K562 (cell line): ENCODE measurements around the gene MTSS2. TPM values are rescaled to one million over a fixed set of nuclear protein-coding genes. Genes with fewer than 3 reads are reported as not detected.

ENCODE experiments used
- ATAC-seq: fragments of 200-7000 bp; cut with Tn5 transposase; 3 replicates; pipeline ENCODE4 v1.9.1; 2020; ENCODE audit warnings: moderate library complexity
- BruUV-seq: library from RNA; stranded (reverse); fragments of 400-500 nt; replicated peaks from 2 replicates; lab custom pipeline; 2021; lab: Mats Ljungman, UMichigan
- CTCF ChIA-PET: fragments of 300-600 bp; formaldehyde crosslinking; extraction: SDS; loops from one replicate; lab custom pipeline; 2021; ENCODE audit warnings: low intra/inter-chr PET ratio; lab: Yijun Ruan, JAX
- POLR2A ChIA-PET: fragments of 300-600, 350-650 bp; sonication (Branson Sonifier 250); formaldehyde crosslinking; extraction: SDS; loops from one replicate; lab custom pipeline; 2021; ENCODE audit warnings: antibody characterized with exemption, inconsistent platforms; lab: Yijun Ruan, JAX
- DNase-seq, 4 experiments: peaks; one replicate each; pipeline versions ENCODE4 v3.0.0 to v3.0.0-alpha.2; 2011 to 2018; ENCODE audit warnings: low spot score in 3 of 4, mixed read lengths in 3 of 4; ENCODE audit errors: extremely low read depth in 1 of 4
- FAIRE-seq: peaks from 2 replicates; lab custom pipeline; 2011; peaks lifted over from hg19 to GRCh38; lab: Jason Lieb, UNC
- H2AFZ ChIP-seq: 2 replicates; pipeline ENCODE4 v1.6.0; 2011; ENCODE audit warnings: low read depth, low read length, control low read depth, inconsistent platforms
- H3K27ac ChIP-seq: fragments of 200-600 bp; 3 replicates; pipeline ENCODE4 v1.8.0; 2011; ENCODE audit warnings: low read depth, mild to moderate bottlenecking, control low read depth, inconsistent platforms, low read length, moderate library complexity, mixed read lengths; ENCODE audit errors: extremely low read depth
- H3K27me3 ChIP-seq, 2 experiments: fragments of 300-600 bp in 1 of 2; 2 replicates in 1 of 2; 3 replicates in 1 of 2; pipeline versions ENCODE4 v1.6.0 to v1.8.0; 2011; ENCODE audit warnings: inconsistent platforms in 2 of 2, low read length in 2 of 2, mild to moderate bottlenecking in 1 of 2, mixed read lengths in 1 of 2, moderate library complexity in 1 of 2; ENCODE audit not compliant: control insufficient read depth in 2 of 2, insufficient read depth in 2 of 2
- H3K36me3 ChIP-seq: fragments of 300-600 bp; 3 replicates; pipeline ENCODE4 v1.8.0; 2011; ENCODE audit warnings: mild to moderate bottlenecking, low read length, inconsistent platforms; ENCODE audit not compliant: control insufficient read depth, insufficient read depth
- H3K4me1 ChIP-seq, 2 experiments: fragments of 200-600 bp in 1 of 2; replicated peaks in 1 of 2; 2 replicates in 1 of 2; 3 replicates in 1 of 2; pipeline versions ENCODE4 v1.5.1 to v1.8.0; 2011; ENCODE audit warnings: inconsistent platforms in 2 of 2, low read length in 2 of 2, mild to moderate bottlenecking in 1 of 2, mixed read lengths in 1 of 2, moderate library complexity in 1 of 2; ENCODE audit not compliant: control insufficient read depth in 2 of 2, insufficient read depth in 2 of 2
- H3K4me2 ChIP-seq: 2 replicates; pipeline ENCODE4 v1.6.1; 2011; ENCODE audit warnings: low read length, control low read depth, inconsistent platforms, mixed read lengths; ENCODE audit not compliant: insufficient read depth
- H3K4me3 ChIP-seq: fragments of 200-600 bp; sonication (generic), shearing (Covaris generic); 2 replicates; pipeline ENCODE4 v1.5.1; 2016; ENCODE audit warnings: control low read depth, inconsistent platforms
- H3K79me2 ChIP-seq: fragments of 200-600 bp; 3 replicates; pipeline ENCODE4 v1.8.0; 2011; ENCODE audit warnings: low read length, inconsistent platforms; ENCODE audit not compliant: control insufficient read depth, insufficient read depth
- H3K9ac ChIP-seq, 2 experiments: 2 replicates each; pipeline versions ENCODE4 v1.6.0 to v1.6.1; 2011; ENCODE audit warnings: low read depth in 2 of 2, low read length in 2 of 2, control low read depth in 1 of 2, inconsistent platforms in 1 of 2, mild to moderate bottlenecking in 1 of 2, mixed read lengths in 1 of 2; ENCODE audit not compliant: insufficient read depth in 1 of 2
- H3K9me1 ChIP-seq: one replicate; pipeline ENCODE4 v1.6.0; 2011; ENCODE audit warnings: inconsistent platforms, mild to moderate bottlenecking, low read length, moderate library complexity; ENCODE audit not compliant: control insufficient read depth, insufficient read depth
- H3K9me3 ChIP-seq: replicated peaks from 2 replicates; pipeline ENCODE4 v1.5.1; 2011; ENCODE audit warnings: low read depth, low read length, inconsistent platforms; ENCODE audit not compliant: control insufficient read depth, insufficient read depth
- H4K20me1 ChIP-seq: replicated peaks from 2 replicates; pipeline ENCODE4 v1.6.1; 2011; ENCODE audit warnings: low read length, inconsistent platforms, mixed read lengths; ENCODE audit not compliant: control insufficient read depth, insufficient read depth
- ATF3 ChIP-seq, 2 experiments: fragments of 450-650 bp in 1 of 2; sonication (generic) in 1 of 2; formaldehyde crosslinking in 1 of 2; IDR thresholded peaks in 1 of 2; conservative IDR thresholded peaks in 1 of 2; 2 replicates each; pipeline versions ENCODE4 v1.6.1 to v1.8.1; 2016 to 2023; ENCODE audit warnings: mild to moderate bottlenecking in 2 of 2, moderate library complexity in 2 of 2, inconsistent platforms in 1 of 2, missing genetic modification reagents in 1 of 2
- CTCF ChIP-seq, 3 experiments: IDR thresholded peaks in 2 of 3; conservative IDR thresholded peaks in 1 of 3; 2 replicates each; pipeline ENCODE4 v1.5.1; 2011 to 2012; ENCODE audit warnings: low read length in 3 of 3, mild to moderate bottlenecking in 3 of 3, control low read depth in 2 of 3, improper control_type of control experiment in 1 of 3, inconsistent platforms in 1 of 3, low read depth in 1 of 3, mixed read lengths in 1 of 3, moderate library complexity in 1 of 3; ENCODE audit not compliant: insufficient read depth in 2 of 3
- MTA2 ChIP-seq: fragments of 450-650 bp; IDR thresholded peaks from 2 replicates; pipeline ENCODE4 v1.6.1; 2016; ENCODE audit warnings: low read depth
- RBM15 ChIP-seq: fragments of 200-400 bp; formaldehyde crosslinking; IDR thresholded peaks from 2 replicates; pipeline ENCODE4 v1.6.1; 2018; ENCODE audit warnings: mild to moderate bottlenecking, low read length, moderate library complexity; ENCODE audit not compliant: insufficient read depth
- SRSF3 ChIP-seq: fragments of 200-400 bp; formaldehyde crosslinking; IDR thresholded peaks from 2 replicates; pipeline ENCODE4 v1.6.1; 2016; ENCODE audit warnings: mild to moderate bottlenecking, low read length, moderate library complexity; ENCODE audit not compliant: insufficient read depth
- TAF7 ChIP-seq: fragments of 450-650 bp; IDR thresholded peaks from 2 replicates; pipeline ENCODE4 v1.6.1; 2016; ENCODE audit warnings: missing genetic modification characterization, missing compliant biosample characterization
- TCF15 ChIP-seq: fragments of 250-450 bp; sonication (Bioruptor Pico); IDR thresholded peaks from 2 replicates; pipeline ENCODE4 v1.8.0; 2022; ENCODE audit warnings: moderate library complexity, mild to moderate bottlenecking, inconsistent platforms
- TSC22D4 ChIP-seq: fragments of 450-650 bp; IDR thresholded peaks from 2 replicates; pipeline ENCODE4 v1.6.1; 2016; ENCODE audit warnings: missing genetic modification characterization, missing biosample characterization, control low read depth
- YY1 ChIP-seq, 3 experiments: IDR thresholded peaks; 2 replicates each; pipeline ENCODE4 v1.6.1; 2011; ENCODE audit warnings: low read length in 2 of 3, mild to moderate bottlenecking in 2 of 3, moderate library complexity in 2 of 3, borderline replicate concordance in 1 of 3, control low read depth in 1 of 3, low read depth in 1 of 3; ENCODE audit not compliant: insufficient read depth in 3 of 3, insufficient replicate concordance in 2 of 3, control insufficient read depth in 1 of 3, insufficient read length in 1 of 3; ENCODE audit errors: extremely low read depth in 1 of 3
- ZNF253 ChIP-seq: fragments of 250-450 bp; sonication (Bioruptor Pico); conservative IDR thresholded peaks from 2 replicates; pipeline ENCODE4 v1.6.1; 2021; ENCODE audit warnings: mild to moderate bottlenecking
- ZNF655 ChIP-seq: fragments of 250-450 bp; sonication (Bioruptor Pico); IDR thresholded peaks from 2 replicates; pipeline ENCODE4 v1.5.0; 2021
- WGBS: fragments of 100-300 bp; shearing (Covaris generic); methylation state at CpG from one replicate; pipeline ENCODE4 v1.1.6; 2016; ENCODE audit warnings: low coverage, mixed read lengths; ENCODE audit not compliant: insufficient coverage; ENCODE audit errors: missing lambda C conversion rate; 5-methylcytosine and 5-hydroxymethylcytosine counted together
- in situ Hi-C: fragments of 300-500 bp; cut with MboI; formaldehyde crosslinking; loops from 4 replicates; pipeline ENCODE4 v1.15.0; 2018; ENCODE audit warnings: inconsistent platforms, mixed read lengths
- intact Hi-C: fragments of 100-400 bp; cut with micrococcal nuclease; formaldehyde crosslinking; loops from 2 replicates; pipeline ENCODE4 v1.14.2; 2022
- polyA plus RNA-seq, 8 experiments: library from polyadenylated mRNA; depleted of rRNA in 4 of 8; stranded (reverse) in 5 of 8; unstranded in 3 of 8; fragments of >200 nt; fragmentation: Nextera tagmentation in 2 of 8; fragmentation: Illumina TruSeq in 1 of 8; extraction: Ambion mirVana in 2 of 8; extraction: Trizol in 1 of 8; gene quantifications; 2 replicates each; pipeline versions ENCODE4 v1.2.1 to v1.2.3, GENCODE V29; 2011 to 2014; ENCODE audit warnings: inconsistent platforms in 1 of 8, missing spikeins in 1 of 8
- total RNA-seq, 7 experiments: library from RNA; depleted of rRNA in 6 of 7; stranded (reverse); fragments of >200 nt in 6 of 7; fragmentation: Illumina TruSeq in 2 of 7; extraction: Trizol in 2 of 7; gene quantifications; 2 replicates each; pipeline versions ENCODE4 v1.2.1 to v1.2.3, GENCODE V29; 2011 to 2021; ENCODE audit warnings: low replicate concordance in 1 of 7

Gene MTSS2
- total and polyA plus RNA-seq, 9 of the 15 experiments (the other 6 are each of a cell fraction or from before 2014, with no cell fraction given) = 0.11 to 60.3 (median 16.9) TPM

DNA sequence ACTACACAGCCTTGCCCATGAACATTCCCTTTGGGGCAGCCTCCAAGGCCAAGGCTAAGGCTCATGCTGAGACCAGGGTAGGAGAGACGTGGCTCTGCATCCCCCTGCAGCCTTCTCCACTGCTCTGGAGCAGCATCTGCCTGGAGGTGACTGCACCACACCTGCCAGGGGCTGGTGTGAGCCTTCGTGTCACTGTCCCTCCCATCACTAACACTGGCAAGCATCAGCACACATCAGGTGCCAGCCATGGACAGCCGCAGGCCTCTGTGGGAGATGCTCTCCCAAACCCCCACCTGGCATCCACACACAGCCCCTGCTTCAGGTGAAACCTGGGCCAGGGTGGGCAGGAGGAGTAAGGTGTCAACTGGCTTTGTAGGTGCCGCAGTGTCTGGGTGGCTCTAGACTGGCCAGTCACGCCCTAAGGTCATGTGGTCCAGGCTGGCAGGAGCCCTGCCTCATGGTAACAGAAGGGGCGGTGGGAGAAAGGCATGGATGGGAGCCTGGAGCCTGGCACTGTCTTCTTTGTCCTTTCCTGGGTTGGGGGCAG is 18.1 kb upstream of the MTSS2 start (continued):
- TF ChIP-seq ZNF655 (CRISPR knock-in tag) (no peak), SRSF3 (no peak), TCF15 (CRISPR knock-in tag) (no peak), TAF7 (tag) (no peak), ZNF253 (CRISPR knock-in tag) (no peak)

GRCh38 chr16:70703041-70703834 is 17.4 kb upstream of the MTSS2 start:
- ChIA-PET CTCF (no interaction called here), POLR2A (interaction anchor here (0.6 to 1.0 kb wide), 4 partner anchors 11 to 17 kb away, joined by 3 to 4 read pairs (median 3); no protein-coding TSS in a partner anchor)
- Histone ChIP-seq H3K27ac (no peak overlapping the region), H3K9me1 (peaks cover 4% of the 10 kb centered on the region), H3K4me2 (no peak overlapping the region), H3K4me1 (peaks cover 3 to 56% of the 10 kb centered on the region in 2 experiments; a peak in 3 of 5 replicates), H2AFZ (no peak overlapping the region; the same call in 1 of the 2 replicates), H3K27me3 (no peaks in the 10 kb centered on the region), H3K9me3 (no peaks in the 10 kb centered on the region), H3K4me3 (no peak overlapping the region), H3K9ac (peak overlapping the region in 1 of 2 experiments; percentile 79; a peak in 2 of 4 replicates), H4K20me1 (no peaks in the 10 kb centered on the region), H3K79me2 (no peaks in the 10 kb centered on the region), H3K36me3 (peaks cover 9% of the 10 kb centered on the region; the same call in 1 of the 3 replicates)
- 70% methylated on average over 16 of the region's 16 CpGs for WGBS
- TF ChIP-seq ATF3 (IDR thresholded peaks at IDR 0.05) = 0 out of 2 replicates have a peak, but pooled peaks have one; percentile 18
- TF ChIP-seq ATF3 (CRISPR knock-in tag; conservative IDR thresholded peaks at IDR 0.05) = no peak
- peak; percentile 23 to 31 (median 24); a peak in 3 of 6 replicates for TF ChIP-seq CTCF (IDR thresholded peaks at IDR 0.05 in 2 of 3, conservative IDR thresholded peaks at IDR 0.05 in 1 of 3; ENCODE audit: insufficient read depth in 2 of 3, low read depth in 1 of 3, low read length in 3 of 3)
- TF ChIP-seq YY1 (IDR thresholded peaks at IDR 0.05; ENCODE audit: borderline replicate concordance in 1 of 3, control insufficient read depth in 1 of 3, extremely low read depth in 1 of 3, insufficient read depth in 3 of 3, insufficient read length in 1 of 3, insufficient replicate concordance in 2 of 3, low read depth in 1 of 3, low read length in 2 of 3) = peak in 1 of 3 experiments; percentile 30
- TF ChIP-seq TSC22D4 (tag) = no peak
- no peak for TF ChIP-seq RBM15
- no peak for TF ChIP-seq MTA2
- in situ Hi-C loops = no loop called here
- BruUV-seq = no TSS peak
- intact Hi-C loops = no loop called here
- DNase-seq (peak; percentile 35 to 50 (median 43)), ATAC-seq (peak; percentile 89), FAIRE-seq (peak; percentile 78)
